Measurements from ENCODE around the gene CCDC80. TPM values are rescaled to one million over a fixed set of nuclear protein-coding genes. Genes with fewer than 3 reads are reported as not detected.
"Not testable (repeated sequence)": the region's sequence is repeated elsewhere in the genome, so short reads cannot be mapped to it uniquely, and the experiment has no call there.

CCDC80 gene
- total and polyA plus RNA-seq, 9 of the 15 experiments (the other 6 are each of a cell fraction or from before 2014, with no cell fraction given) = 0.17 to 2.0 (median 1.1) TPM

- peak overlapping the region; percentile 57 for H3K4me2 ChIP-seq (ENCODE audit: insufficient read depth, low read length)
- H3K9me1 ChIP-seq (ENCODE audit: control insufficient read depth, insufficient read depth, low read length); in situ Hi-C loops (cut with MboI); CTCF ChIA-PET (ENCODE audit: low intra/inter-chr PET ratio); DNase-seq (ENCODE audit: extremely low read depth in 1 of 4, low spot score in 3 of 4); H3K4me1 ChIP-seq (replicated peaks in 1 of 2; ENCODE audit: control insufficient read depth in 2 of 2, insufficient read depth in 2 of 2, low read length in 2 of 2); FAIRE-seq; H3K9me3 ChIP-seq (replicated peaks; ENCODE audit: control insufficient read depth, insufficient read depth, low read depth, low read length); H4K20me1 ChIP-seq (replicated peaks; ENCODE audit: control insufficient read depth, insufficient read depth, low read length); H3K27me3 ChIP-seq (ENCODE audit: control insufficient read depth in 2 of 2, insufficient read depth in 2 of 2, low read length in 2 of 2); intact Hi-C loops (cut with micrococcal nuclease); H3K36me3 ChIP-seq (ENCODE audit: control insufficient read depth, insufficient read depth, low read length): not testable (repeated sequence)
- H2AFZ ChIP-seq (ENCODE audit: low read depth, low read length) = peak overlapping the region; percentile 77
- H3K9ac ChIP-seq (ENCODE audit: insufficient read depth in 1 of 2, low read depth in 2 of 2, low read length in 2 of 2) = peak overlapping the region in 1 of 2 experiments; percentile 54; a peak in 2 of 4 replicates
- H3K79me2 ChIP-seq (ENCODE audit: control insufficient read depth, insufficient read depth, low read length) = peaks cover 17% of the 10 kb centered on the region
- WGBS (ENCODE audit: insufficient coverage, low coverage, missing lambda C conversion rate) = 19% methylated on average over 5 of the region's 9 CpGs
- peak; percentile 65; the same call in 2 of the 3 replicates for ATAC-seq
- H3K4me3 ChIP-seq = peak overlapping the region; percentile 26
- POLR2A ChIA-PET = interaction anchor here (0.8 kb wide), 1 partner anchor 12 kb away, joined by 3 read pairs; no protein-coding TSS in a partner anchor
- peak overlapping the region; percentile 58 for H3K27ac ChIP-seq (ENCODE audit: extremely low read depth, low read depth, low read length)
- BruUV-seq (replicated peaks) = TSS peak; percentile 63
- TF ChIP-seq NFIC (IDR thresholded peaks at IDR 0.05) = peak; percentile 24; the same call in 1 of the 2 replicates
- 0 out of 2 replicates have a peak, but pooled peaks have one; percentile 46 for TF ChIP-seq SUPT5H (IDR thresholded peaks at IDR 0.05)
- peak; percentile 40; the same call in 1 of the 2 replicates for TF ChIP-seq L3MBTL2 (IDR thresholded peaks at IDR 0.05)
- TF ChIP-seq MGA (IDR thresholded peaks at IDR 0.05) = peak; percentile 44
- TF ChIP-seq NFRKB (IDR thresholded peaks at IDR 0.05; ENCODE audit: low read depth) = peak; percentile 83
- TF ChIP-seq TAF7 (tag; IDR thresholded peaks at IDR 0.05) = peak; percentile 65; the same call in 1 of the 2 replicates
- TF ChIP-seq TAF9B (IDR thresholded peaks at IDR 0.05; ENCODE audit: partially characterized antibody) = peak; percentile 41
- TF ChIP-seq POLR2H (tag; IDR thresholded peaks at IDR 0.05; ENCODE audit: low read depth) = 0 out of 2 replicates have a peak, but pooled peaks have one; percentile 18
- 0 out of 2 replicates have a peak, but pooled peaks have one; percentile 12 for TF ChIP-seq SMARCE1 (IDR thresholded peaks at IDR 0.05)
- TF ChIP-seq POLR2A (conservative IDR thresholded peaks at IDR 0.05) = peak; percentile 62
These were observed 24.1 kb upstream of the CCDC80 start for GRCh38 chr3:112665009-112665408.

Data from K562 (cell line).